GM21786 (cell line): ENCODE measurements around the gene MYMK.

Source experiments
- ATAC-seq: cut with Tn5 transposase; IDR thresholded peaks from one replicate; pipeline ENCODE4 v1.9.1; 2021; ENCODE audit not compliant: unreplicated experiment

MYMK gene

GRCh38 chr9:133519693-133520092, 5.1 kb downstream of the MYMK start:
- no peak for ATAC-seq

GRCh38 chr9:133518706-133519449, 5.9 kb downstream of the MYMK start:
- ATAC-seq, result no peak

DNA sequence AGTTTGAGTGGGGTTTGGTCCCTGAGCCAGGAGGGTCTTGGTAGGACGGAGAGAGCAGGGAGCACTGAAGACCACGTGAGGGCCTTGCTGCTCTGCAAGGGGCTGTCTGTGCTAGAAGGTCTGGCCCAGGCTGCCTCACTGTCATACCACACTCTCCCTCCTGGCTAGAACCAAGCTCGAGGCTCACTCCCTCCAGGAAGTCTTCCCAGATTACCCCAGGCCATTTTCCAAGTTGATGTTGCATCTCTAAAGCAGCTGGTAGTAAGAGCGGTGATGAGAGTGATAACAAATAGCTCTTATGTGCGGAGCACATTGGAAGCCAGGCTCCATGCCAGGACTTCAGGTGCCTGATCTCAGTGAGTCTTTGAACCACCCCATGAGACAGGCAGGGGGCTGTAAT, 6.6 kb downstream of the MYMK start:
- no peak for ATAC-seq

DNA sequence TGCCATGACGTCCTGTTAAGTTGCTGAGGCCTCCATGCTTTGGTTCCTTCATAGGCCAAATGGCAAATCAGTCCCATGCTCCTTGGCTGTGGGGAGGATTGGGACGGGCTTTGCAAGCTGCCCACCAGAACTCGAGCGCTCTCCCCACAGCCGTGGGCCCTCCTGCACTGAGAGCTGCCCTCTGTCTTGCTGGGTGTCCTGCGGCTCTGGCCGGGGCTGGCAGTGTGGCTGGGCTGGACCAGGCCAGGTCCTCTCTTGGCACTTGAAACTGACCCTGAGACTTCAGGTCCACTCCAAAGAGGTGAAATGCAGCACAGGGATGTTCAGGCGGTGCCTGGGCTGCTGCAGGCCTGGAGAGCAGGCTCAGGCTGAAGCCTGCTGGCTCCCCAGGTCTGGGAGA, 7.0 kb downstream of the MYMK start:
- ATAC-seq, result no peak

- no peak for ATAC-seq
Observed at GRCh38 chr9:133516961-133517350, 7.8 kb downstream of the MYMK start.

- ATAC-seq, result no peak
Observed at GRCh38 chr9:133516256-133516960, 8.4 kb downstream of the MYMK start.

DNA sequence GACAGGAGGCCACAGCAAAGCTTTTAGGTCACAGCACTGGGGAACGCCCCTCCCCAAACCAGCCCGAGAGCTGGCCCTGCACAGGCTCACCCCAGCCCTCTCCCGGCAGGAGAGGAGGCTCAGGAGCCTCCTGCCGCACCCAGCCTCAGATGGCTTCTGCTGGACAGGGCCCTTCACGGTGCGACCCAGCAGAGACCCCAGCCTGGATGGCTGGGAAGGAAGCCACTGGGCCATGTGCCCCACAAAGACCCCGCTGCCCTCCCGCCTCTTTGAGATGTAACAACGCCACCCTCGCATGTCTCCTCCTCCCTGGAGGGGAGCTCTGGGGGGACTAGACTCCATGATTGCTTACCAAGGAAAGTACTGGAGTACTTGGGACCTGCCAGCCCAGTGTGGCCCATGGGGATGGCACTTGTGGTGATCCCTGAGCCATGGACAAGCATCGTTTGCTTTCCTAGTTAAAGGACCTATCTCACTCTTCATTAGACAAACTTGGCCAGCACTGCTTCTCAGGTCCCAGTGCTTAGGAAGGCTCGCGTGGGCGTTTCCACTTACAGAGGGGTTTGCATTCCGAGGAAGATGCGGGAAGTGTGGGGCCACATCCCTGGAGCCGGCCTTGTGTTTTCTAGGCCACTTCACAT, 9.0 kb downstream of the MYMK start:
- ATAC-seq, result no peak

GRCh38 chr9:133515240-133515610, 9.5 kb downstream of the MYMK start:
- no peak for ATAC-seq

DNA sequence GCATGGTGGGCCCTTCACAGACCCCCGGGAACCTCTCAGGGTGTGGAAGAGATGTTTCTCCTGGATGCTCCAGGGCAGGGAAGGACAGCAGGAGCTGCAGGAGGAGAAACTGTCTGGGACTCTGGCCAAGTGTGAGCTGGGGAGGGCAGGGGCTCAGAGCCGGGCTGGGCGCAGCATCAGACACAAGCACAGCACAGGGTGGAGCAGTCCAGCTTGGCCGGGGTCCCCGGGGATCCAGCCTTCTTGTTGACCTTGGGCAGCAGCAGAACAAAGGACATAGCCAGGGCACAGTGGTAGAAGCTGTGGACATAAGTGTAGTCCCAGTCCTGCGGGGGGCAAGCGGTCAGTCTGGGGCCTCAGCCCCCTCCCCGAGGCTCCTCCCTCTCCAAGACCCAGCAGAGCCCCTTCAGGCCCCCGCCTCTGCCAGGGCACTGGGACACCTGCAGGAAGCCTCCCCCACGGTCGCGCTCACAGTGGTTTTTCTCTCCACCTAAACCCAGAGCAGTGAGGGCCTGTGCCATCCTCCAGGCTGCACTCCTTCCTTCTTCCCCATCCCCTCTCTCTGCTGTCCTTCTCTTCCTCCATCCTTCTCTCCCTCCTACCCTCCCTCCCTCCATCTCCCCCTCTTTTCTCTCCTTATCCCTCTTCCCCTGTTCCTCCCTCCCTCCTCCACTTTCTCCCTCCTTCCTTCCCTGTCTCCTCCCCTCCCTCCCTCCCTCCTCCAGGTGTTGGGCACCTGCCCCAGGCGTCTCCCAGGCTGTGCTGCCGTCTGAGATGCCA, 10.1 kb downstream of the MYMK start:
- no peak for ATAC-seq

- ATAC-seq, result no peak
Observed at GRCh38 chr9:133513214-133514100, 11.3 kb downstream of the MYMK start.

GRCh38 chr9:133512253-133513213, 12.2 kb downstream of the MYMK start:
- ATAC-seq, result no peak

DNA sequence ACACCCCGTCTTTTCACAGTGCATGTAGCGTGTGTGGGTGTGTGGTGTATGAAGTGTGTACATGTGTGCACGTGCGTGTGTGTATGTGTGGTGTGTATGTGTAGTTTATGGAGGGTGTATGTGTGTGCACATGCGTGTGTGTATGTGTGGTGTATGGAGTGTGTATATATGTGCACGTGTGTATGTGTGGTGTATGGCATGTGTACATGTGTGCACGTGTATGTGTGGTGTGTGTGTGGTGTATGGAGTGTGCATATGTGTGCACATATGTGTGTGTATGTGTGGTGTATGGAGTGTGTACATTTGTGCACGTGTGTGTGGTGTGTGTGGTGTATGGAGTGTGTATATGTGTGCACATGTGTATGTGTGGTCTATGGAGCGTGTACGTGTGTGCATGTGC, 13.2 kb downstream of the MYMK start:
- ATAC-seq, result no peak

GRCh38 chr9:133510926-133511505, 13.7 kb downstream of the MYMK start:
- ATAC-seq, result no peak

DNA sequence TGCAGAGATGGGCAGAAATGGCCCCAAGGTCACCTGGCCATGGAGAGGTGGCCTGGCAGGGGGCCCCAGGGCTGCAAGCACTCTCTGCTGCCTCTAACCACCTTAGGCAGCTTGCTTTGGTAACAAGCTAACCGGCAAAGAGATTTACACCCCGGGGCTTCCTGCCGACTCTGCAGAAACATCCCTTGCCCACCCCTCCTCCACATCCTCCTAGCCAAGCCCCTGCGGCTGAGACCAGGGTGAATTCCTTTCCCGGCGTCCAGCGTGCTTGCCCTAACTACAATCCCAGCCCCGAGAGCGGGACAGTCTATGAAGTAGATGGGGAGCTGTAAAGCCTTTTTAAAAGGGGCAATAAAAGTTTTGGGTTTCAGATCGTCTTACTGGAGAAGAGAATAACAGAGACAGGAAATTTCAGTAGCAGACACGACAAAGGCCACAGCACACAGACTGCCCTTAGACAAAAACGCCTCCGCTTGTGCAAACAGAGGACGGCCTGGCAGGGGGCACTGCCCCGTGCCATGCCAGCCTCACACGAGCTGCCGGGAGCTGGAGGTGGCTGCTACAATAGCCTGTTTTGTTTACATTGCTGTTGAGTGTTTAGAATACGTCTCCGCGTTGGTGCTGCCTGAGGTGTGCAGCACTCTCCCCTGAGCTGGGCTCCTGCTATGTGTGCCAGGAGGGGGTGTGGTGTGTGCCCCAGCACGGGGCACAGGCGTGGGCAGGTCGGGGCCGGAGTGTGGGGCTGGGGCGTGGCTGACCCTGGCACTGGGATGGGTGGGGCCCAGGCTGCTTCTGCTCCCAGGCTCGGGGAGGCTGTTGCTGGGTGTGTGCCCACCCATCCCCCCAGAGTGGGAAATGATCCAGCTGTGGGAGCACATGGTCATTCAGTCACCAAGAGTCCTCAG, 15.3 kb downstream of the MYMK start:
- no peak for ATAC-seq

GRCh38 chr9:133508046-133508445, 16.7 kb downstream of the MYMK start:
- no peak for ATAC-seq

DNA sequence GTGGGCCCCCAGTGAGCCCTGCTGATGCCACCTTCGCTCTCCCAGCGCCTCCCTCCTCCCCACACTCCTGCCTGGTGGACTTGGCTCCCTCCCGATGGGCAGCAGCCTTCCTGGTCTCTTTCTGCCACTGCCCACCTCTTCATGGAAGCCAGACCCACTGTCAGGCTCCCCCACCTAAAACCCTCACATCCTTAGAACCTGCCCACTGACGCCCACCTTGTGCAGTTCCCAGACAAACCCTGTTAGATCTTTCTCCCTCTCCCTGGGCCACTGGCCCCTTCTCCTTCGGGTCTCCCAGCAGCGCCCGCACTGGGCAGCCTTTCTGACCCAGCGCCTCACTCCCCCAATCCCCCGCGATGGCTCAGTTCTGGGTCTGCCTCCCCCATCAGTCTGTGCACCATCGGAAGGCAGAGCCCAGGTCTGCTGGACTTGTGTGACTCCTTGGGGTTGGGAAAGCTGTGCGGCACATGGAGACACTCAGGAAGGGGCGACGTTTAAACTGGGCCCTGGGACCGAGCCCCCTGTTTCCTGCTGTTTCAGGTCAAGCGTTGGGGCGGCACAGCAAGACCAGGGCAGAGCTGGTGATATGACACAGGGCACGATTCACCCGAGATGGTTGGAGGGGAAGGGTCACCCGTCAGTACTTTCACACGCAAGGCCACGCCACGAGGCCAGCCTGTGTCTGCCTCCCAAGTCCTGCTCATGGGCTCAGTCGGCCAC, 17.4 kb downstream of the MYMK start:
- no peak for ATAC-seq

GRCh38 chr9:133506653-133507038, 18.1 kb downstream of the MYMK start:
- no peak for ATAC-seq
